CD4-positive, alpha-beta T cell treated with Interleukin-1 beta for 1 hour (primary cell): ENCODE data around the gene SRA1.
A peak's percentile ranks its signal among the peaks of the same experiment; 100 is the strongest.

Experiments
- DNase-seq, 2 donors: peaks; one replicate each; pipeline ENCODE4 v3.0.0-alpha.2; 2020 to 2022

The SRA1 gene

GRCh38 chr5:140570058-140570457, 12.8 kb upstream of the SRA1 start:
- DNase-seq = no peak

GRCh38 chr5:140569197-140569596, 11.9 kb upstream of the SRA1 start:
- peak in 1 of 2 donors; percentile 35 for DNase-seq

GRCh38 chr5:140568443-140569063, 11.3 kb upstream of the SRA1 start:
- DNase-seq = no peak

GRCh38 chr5:140567871-140568270, 10.6 kb upstream of the SRA1 start:
- no peak for DNase-seq

DNA sequence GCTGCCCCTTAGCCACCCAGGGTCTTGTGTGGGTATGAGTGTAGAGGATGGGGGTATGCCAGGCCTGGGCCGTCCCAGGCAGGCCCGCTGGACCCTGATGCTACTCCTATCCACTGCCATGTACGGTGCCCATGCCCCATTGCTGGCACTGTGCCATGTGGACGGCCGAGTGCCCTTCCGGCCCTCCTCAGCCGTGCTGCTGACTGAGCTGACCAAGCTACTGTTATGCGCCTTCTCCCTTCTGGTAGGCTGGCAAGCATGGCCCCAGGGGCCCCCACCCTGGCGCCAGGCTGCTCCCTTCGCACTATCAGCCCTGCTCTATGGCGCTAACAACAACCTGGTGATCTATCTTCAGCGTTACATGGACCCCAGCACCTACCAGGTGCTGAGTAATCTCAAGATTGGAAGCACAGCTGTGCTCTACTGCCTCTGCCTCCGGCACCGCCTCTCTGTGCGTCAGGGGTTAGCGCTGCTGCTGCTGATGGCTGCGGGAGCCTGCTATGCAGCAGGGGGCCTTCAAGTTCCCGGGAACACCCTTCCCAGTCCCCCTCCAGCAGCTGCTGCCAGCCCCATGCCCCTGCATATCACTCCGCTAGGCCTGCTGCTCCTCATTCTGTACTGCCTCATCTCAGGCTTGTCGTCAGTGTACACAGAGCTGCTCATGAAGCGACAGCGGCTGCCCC, 10.0 kb upstream of the SRA1 start:
- DNase-seq = no peak

DNA sequence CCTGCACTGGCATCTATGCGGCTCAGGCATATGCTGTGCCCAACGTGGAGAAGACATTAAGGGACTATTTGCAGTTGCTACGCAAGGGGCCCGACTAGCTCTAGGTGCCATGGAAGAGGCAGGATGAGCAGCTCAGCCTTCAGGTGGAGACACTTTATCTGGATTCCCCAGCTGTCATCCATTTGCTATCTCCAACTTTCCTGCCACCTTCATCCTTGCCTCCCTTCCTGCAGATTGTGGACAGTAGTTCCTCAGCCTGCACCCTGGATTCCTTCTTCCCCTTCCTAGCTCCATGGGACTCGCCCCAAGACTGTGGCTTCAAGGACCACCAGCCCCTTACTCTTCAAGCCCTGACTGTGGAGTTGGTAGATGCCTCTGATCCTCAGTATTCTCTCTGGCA, 9.4 kb upstream of the SRA1 start:
- DNase-seq = no peak

DNA sequence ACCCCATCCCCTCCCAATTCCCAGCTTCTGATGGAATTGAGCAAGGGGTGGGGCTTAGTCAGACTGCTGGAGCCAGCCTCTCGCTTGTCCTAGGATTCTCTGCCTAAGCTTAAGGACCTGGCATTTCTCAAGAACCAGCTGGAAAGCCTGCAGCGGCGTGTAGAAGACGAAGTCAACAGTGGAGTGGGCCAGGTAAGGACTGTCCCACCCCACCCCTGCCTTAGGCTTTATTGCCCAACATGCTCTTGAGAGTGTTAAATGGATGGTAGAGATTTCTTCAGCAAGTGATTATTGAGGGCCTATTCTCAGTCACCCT, 8.5 kb upstream of the SRA1 start:
- DNase-seq = no peak

DNA sequence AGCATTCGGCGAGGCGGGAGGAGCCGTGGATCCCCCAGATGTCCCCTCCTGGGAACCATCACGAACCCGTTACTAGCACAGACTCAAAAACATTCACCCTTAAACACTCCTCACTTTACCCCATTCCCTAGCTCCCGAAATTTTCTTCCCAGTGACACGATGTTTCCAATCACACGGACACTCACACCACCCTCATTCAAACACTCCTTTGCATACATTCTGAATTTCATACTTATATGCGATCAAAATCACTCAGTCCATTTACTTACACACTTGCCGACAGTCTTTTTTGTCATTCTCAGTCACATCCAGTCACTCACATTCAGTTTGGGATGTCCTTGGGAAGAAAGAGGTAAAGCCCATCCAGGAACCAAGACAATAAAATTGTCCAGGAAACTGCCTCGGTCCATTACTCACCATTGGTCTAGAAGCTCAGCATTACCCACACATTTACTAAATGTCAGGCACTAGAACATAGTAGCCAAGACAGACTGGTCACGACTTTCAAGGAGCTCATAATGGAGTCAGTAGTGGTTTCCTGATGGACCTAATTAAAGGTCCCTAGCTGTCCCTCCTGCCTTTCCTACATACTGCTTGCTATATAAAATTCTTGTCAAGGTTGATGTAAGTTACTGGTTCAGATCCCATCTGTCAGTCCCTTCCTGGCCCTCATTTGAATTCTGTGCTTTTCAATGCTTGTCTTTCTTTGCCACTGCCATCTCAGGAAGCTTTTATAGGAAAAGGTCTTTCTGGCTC, 7.9 kb upstream of the SRA1 start:
- no peak for DNase-seq

DNA sequence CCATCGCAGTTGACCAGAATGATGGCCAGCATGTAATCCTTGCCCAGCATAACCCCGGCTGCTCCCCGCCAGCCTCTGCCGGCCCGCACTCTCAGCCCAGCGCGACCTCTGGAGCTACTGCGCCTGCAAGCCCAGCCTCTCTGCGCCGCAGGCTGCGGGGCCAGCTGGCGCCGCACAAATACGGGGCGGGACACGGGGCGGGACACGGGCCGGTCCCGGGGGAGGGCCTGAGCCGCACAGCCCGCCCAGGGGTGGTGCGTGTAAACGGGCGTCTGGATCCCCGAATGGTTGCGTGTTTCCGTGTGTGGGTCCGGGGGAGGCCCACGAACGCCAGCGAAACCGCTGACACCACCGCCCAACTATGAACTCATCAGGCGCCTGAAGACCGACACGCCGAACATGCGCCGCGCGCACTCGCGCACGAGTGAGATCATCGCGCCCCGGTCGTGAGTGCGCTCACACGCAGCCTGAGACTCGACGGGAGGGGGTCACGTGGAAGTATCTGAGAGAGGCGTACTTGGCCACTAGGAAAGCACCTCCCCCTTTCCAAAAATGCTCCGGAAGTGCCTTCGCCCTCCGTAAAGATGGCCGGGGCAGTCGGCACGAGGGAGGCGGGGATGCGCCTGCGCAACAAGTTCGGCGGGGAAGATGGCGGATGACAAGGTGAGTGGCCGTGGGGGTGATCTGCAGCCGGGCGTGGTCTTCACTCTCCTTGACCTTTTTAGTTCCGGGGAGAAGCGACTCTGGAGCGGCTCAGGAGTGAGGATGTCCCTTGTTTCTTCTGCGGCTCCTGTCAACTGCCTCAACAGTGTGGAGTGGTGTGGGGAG, 7.1 kb upstream of the SRA1 start, which contains the start of the genes APBB3 and SLC35A4:
Gene APBB3, minus strand, starts transcription at position 403 of the 828 bp plus-strand sequence. Its CDS starts 353 bp downstream, at position 50.
Gene SLC35A4, plus strand, starts transcription at position 633 of the 828 bp plus-strand sequence. CDS start 2,342 bp downstream, outside the sequence.
- peak; percentile 99 for DNase-seq

- DNase-seq = no peak
These were observed 6.3 kb upstream of the SRA1 start for GRCh38 chr5:140563596-140563995.

DNA sequence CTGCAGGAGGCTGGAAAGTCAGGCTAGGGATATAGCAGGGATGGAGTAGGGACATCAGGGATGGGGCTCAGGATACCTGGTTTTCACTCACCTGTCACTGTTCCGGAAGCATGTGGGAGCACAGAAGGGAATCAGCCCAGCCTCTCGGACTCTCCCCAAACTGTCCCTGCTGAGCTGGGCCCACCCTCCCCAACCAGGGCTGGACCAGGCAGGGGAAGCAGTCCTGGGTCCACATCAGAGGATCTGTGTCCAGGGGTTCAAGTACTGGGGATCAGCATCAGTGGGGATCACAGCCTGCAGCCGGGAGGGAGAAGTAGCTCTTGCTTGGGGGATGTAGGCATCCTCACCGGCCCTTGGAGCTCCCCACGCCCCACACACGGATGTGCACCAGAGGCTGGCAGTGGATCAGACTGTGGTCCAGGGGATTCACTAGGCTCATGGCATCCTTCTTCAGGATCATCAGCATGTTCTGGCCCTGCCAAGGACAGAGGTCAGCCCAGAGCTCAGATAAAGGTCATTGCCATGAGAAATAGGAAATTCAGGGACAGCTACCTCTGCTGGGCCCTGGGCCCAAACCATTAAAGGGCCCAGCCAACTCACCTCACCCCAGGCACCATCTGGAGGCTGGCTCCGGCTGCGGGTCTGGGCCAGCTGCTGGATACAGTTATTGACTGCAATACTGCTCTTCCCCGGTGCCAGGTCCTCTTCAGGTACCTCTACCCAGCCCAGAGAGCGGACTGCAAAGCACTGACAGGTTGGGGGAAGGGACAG, 4.7 kb upstream of the SRA1 start:
- DNase-seq = no peak

- no peak for DNase-seq
These were observed 3.0 kb upstream of the SRA1 start for GRCh38 chr5:140560227-140560626.

DNA sequence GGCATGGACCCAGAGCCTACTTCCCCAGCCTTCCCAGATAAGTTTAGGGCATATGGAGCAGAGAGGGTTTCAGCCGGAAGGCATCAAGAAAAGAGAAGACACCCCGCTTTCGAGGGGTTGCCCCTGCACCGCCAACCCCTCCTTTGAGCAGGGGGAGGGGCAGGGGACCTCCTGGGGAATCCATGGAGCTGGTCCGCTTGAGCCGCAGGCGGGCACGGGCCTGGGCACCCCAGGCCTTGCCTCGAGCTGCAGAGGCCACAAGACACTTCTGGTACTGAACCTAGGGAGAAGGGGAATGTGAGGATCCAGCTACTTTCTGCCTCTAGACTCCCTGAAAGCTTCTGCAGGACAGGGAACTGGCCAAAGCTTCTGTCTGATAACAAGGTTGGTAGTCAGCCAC, 1.3 kb upstream of the SRA1 start:
- no peak for DNase-seq

DNA sequence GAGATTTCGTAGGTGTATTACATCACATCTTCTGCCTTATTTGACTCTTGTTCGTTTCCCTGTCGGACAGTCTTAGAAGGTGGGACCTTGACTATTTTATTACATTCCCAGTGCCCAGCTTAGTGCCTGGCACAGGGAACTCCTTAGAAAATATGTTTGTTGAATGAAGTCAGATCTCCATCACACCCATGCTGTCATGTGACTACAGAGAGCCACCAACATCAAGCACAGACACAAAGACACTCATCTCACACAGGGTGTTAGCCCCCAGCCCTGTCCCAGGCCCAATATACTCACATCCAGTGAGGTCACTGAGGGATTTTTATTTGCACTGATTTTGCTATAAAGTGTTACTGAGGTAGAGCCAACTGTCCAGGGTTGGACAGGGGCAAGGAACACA, 692 bp upstream of the SRA1 start:
- no peak for DNase-seq

GRCh38 chr5:140556438-140556837, 835 bp downstream of the SRA1 start:
- DNase-seq = no peak

DNA sequence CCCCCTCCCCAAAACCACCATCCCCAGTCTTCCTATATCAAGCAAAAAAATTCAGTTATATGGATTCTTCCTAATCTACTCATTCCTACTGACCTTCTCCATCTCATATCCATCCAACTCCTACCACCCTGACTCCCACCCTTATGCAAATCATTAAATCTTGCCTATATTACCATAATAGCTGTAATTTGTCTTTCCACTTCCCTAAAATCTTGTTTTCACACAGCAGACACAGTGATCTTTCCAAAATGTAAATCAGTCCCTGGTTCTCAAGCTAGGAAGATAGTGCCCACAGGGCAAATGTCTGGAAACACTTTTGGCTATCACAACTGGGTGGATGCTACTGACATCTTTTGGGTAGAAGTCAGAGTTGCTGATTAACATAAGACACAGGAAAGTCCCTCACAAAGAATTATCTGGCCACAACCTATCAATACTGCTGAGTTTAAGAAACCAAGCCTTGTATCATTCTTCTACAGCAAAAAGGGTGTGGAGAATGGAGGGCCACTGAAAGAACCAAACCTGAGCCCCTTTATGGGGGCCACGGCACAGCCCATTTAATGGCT, 1.4 kb downstream of the SRA1 start:
- no peak for DNase-seq

- DNase-seq = no peak
These were observed 2.8 kb downstream of the SRA1 start for GRCh38 chr5:140554454-140554853.

DNA sequence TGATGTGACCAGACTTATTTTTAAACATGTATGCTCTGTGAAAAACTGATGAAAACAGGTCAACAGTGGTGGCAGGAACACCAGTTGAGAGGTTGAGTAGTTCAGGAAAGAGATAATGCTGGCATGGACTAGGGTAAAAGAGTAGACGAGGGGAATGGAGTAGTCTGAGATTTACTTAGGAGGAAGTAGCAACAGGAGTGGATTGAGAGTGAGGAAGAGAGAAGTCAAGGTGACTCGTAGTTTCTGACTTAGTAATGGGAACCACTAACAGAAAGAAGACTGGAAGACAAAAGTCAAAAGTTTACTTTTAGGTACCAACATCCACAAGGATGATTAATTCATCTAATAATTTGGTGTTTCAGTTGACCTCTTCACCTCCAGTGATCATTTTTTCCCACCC, 3.6 kb downstream of the SRA1 start:
- DNase-seq = no peak

GRCh38 chr5:140551872-140552271, 5.4 kb downstream of the SRA1 start:
- DNase-seq = no peak

DNA sequence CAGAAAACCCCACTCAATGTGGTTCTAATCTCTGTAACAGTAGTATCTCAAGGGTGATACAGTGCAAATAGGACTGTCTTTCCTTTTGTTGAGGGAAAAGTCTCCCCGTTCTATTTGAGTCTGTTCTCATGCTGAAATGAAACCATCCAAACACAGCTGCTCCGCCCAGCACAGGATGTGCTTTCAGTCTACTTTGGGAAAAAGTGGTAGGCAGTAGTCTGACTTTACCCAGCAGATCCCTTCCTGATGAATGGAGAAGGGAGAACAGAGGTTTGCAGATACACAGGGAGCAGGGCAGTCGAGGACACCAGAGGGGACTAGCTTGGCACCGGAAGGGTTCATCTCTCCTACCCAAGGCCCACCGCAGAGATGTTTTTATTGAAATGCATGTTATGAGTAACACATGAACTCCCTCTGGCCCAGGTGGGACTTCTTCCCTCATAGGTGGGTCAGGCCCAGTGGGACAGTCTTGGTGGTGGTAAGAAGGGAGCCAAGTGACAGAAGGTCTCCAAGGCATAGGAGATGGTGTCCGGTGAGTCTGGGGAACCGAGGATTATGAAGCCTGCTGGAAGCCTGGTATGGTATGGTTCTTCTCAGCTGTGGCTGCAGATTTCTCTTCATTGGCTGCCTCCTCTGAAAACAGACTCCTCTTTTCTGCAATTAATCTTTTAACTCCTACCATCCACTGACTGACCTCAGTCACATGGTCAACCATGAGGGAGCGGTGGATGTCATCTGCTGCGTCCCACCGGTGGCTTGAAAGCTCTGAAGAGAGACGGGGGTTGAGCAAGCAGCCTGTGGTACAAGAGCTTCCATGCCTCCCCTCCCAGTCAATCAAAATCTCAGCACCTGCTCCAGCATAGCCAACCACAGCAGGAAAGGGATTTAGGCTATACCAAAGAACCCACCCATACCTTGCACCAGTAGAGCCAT, 6.9 kb downstream of the SRA1 start:
- DNase-seq = no peak
